K562 (cell line): ENCODE data around the gene RBM20. TPM values are rescaled to one million over a fixed set of nuclear protein-coding genes. Genes with fewer than 3 reads are reported as not detected.

Experiments
- ATAC-seq: fragments of 200-7000 bp; cut with Tn5 transposase; 3 replicates; pipeline ENCODE4 v1.9.1; 2020; ENCODE audit warnings: moderate library complexity
- BruUV-seq: library from RNA; stranded (reverse); fragments of 400-500 nt; replicated peaks from 2 replicates; lab custom pipeline; 2021; lab: Mats Ljungman, UMichigan
- CTCF ChIA-PET: fragments of 300-600 bp; formaldehyde crosslinking; extraction: SDS; loops from one replicate; lab custom pipeline; 2021; ENCODE audit warnings: low intra/inter-chr PET ratio; lab: Yijun Ruan, JAX
- POLR2A ChIA-PET: fragments of 300-600, 350-650 bp; sonication (Branson Sonifier 250); formaldehyde crosslinking; extraction: SDS; loops from one replicate; lab custom pipeline; 2021; ENCODE audit warnings: antibody characterized with exemption, inconsistent platforms; lab: Yijun Ruan, JAX
- DNase-seq, 4 experiments: peaks; one replicate each; pipeline versions ENCODE4 v3.0.0 to v3.0.0-alpha.2; 2011 to 2018; ENCODE audit warnings: low spot score in 3 of 4, mixed read lengths in 3 of 4; ENCODE audit errors: extremely low read depth in 1 of 4
- FAIRE-seq: peaks from 2 replicates; lab custom pipeline; 2011; peaks lifted over from hg19 to GRCh38; lab: Jason Lieb, UNC
- H2AFZ ChIP-seq: 2 replicates; pipeline ENCODE4 v1.6.0; 2011; ENCODE audit warnings: low read depth, low read length, control low read depth, inconsistent platforms
- H3K27ac ChIP-seq: fragments of 200-600 bp; 3 replicates; pipeline ENCODE4 v1.8.0; 2011; ENCODE audit warnings: low read depth, mild to moderate bottlenecking, control low read depth, inconsistent platforms, low read length, moderate library complexity, mixed read lengths; ENCODE audit errors: extremely low read depth
- H3K27me3 ChIP-seq, 2 experiments: fragments of 300-600 bp in 1 of 2; 2 replicates in 1 of 2; 3 replicates in 1 of 2; pipeline versions ENCODE4 v1.6.0 to v1.8.0; 2011; ENCODE audit warnings: inconsistent platforms in 2 of 2, low read length in 2 of 2, mild to moderate bottlenecking in 1 of 2, mixed read lengths in 1 of 2, moderate library complexity in 1 of 2; ENCODE audit not compliant: control insufficient read depth in 2 of 2, insufficient read depth in 2 of 2
- H3K36me3 ChIP-seq: fragments of 300-600 bp; 3 replicates; pipeline ENCODE4 v1.8.0; 2011; ENCODE audit warnings: mild to moderate bottlenecking, low read length, inconsistent platforms; ENCODE audit not compliant: control insufficient read depth, insufficient read depth
- H3K4me1 ChIP-seq, 2 experiments: fragments of 200-600 bp in 1 of 2; replicated peaks in 1 of 2; 2 replicates in 1 of 2; 3 replicates in 1 of 2; pipeline versions ENCODE4 v1.5.1 to v1.8.0; 2011; ENCODE audit warnings: inconsistent platforms in 2 of 2, low read length in 2 of 2, mild to moderate bottlenecking in 1 of 2, mixed read lengths in 1 of 2, moderate library complexity in 1 of 2; ENCODE audit not compliant: control insufficient read depth in 2 of 2, insufficient read depth in 2 of 2
- H3K4me2 ChIP-seq: 2 replicates; pipeline ENCODE4 v1.6.1; 2011; ENCODE audit warnings: low read length, control low read depth, inconsistent platforms, mixed read lengths; ENCODE audit not compliant: insufficient read depth
- H3K4me3 ChIP-seq: fragments of 200-600 bp; sonication (generic), shearing (Covaris generic); 2 replicates; pipeline ENCODE4 v1.5.1; 2016; ENCODE audit warnings: control low read depth, inconsistent platforms
- H3K79me2 ChIP-seq: fragments of 200-600 bp; 3 replicates; pipeline ENCODE4 v1.8.0; 2011; ENCODE audit warnings: low read length, inconsistent platforms; ENCODE audit not compliant: control insufficient read depth, insufficient read depth
- H3K9ac ChIP-seq, 2 experiments: 2 replicates each; pipeline versions ENCODE4 v1.6.0 to v1.6.1; 2011; ENCODE audit warnings: low read depth in 2 of 2, low read length in 2 of 2, control low read depth in 1 of 2, inconsistent platforms in 1 of 2, mild to moderate bottlenecking in 1 of 2, mixed read lengths in 1 of 2; ENCODE audit not compliant: insufficient read depth in 1 of 2
- H3K9me1 ChIP-seq: one replicate; pipeline ENCODE4 v1.6.0; 2011; ENCODE audit warnings: inconsistent platforms, mild to moderate bottlenecking, low read length, moderate library complexity; ENCODE audit not compliant: control insufficient read depth, insufficient read depth
- H3K9me3 ChIP-seq: replicated peaks from 2 replicates; pipeline ENCODE4 v1.5.1; 2011; ENCODE audit warnings: low read depth, low read length, inconsistent platforms; ENCODE audit not compliant: control insufficient read depth, insufficient read depth
- H4K20me1 ChIP-seq: replicated peaks from 2 replicates; pipeline ENCODE4 v1.6.1; 2011; ENCODE audit warnings: low read length, inconsistent platforms, mixed read lengths; ENCODE audit not compliant: control insufficient read depth, insufficient read depth
- SMAD3 ChIP-seq: fragments of 450-650 bp; formaldehyde crosslinking; conservative IDR thresholded peaks from 2 replicates; pipeline ENCODE4 v1.4.0; 2020; ENCODE audit warnings: mild to moderate bottlenecking
- whole genome bisulfite sequencing: fragments of 100-300 bp; shearing (Covaris generic); methylation state at CpG from one replicate; pipeline ENCODE4 v1.1.6; 2016; ENCODE audit warnings: low coverage, mixed read lengths; ENCODE audit not compliant: insufficient coverage; ENCODE audit errors: missing lambda C conversion rate; 5-methylcytosine and 5-hydroxymethylcytosine counted together
- in situ Hi-C: fragments of 300-500 bp; cut with MboI; formaldehyde crosslinking; loops from 4 replicates; pipeline ENCODE4 v1.15.0; 2018; ENCODE audit warnings: inconsistent platforms, mixed read lengths
- intact Hi-C: fragments of 100-400 bp; cut with micrococcal nuclease; formaldehyde crosslinking; loops from 2 replicates; pipeline ENCODE4 v1.14.2; 2022
- polyA plus RNA-seq, 8 experiments: library from polyadenylated mRNA; depleted of rRNA in 4 of 8; stranded (reverse) in 5 of 8; unstranded in 3 of 8; fragments of >200 nt; fragmentation: Nextera tagmentation in 2 of 8; fragmentation: Illumina TruSeq in 1 of 8; extraction: Ambion mirVana in 2 of 8; extraction: Trizol in 1 of 8; gene quantifications; 2 replicates each; pipeline versions ENCODE4 v1.2.1 to v1.2.3, GENCODE V29; 2011 to 2014; ENCODE audit warnings: inconsistent platforms in 1 of 8, missing spikeins in 1 of 8
- total RNA-seq, 7 experiments: library from RNA; depleted of rRNA in 6 of 7; stranded (reverse); fragments of >200 nt in 6 of 7; fragmentation: Illumina TruSeq in 2 of 7; extraction: Trizol in 2 of 7; gene quantifications; 2 replicates each; pipeline versions ENCODE4 v1.2.1 to v1.2.3, GENCODE V29; 2011 to 2021; ENCODE audit warnings: low replicate concordance in 1 of 7
- TF ChIP-seq, protein P1 (sequence below): IDR thresholded peaks from 3 replicates; pipeline ENCODE4 v1.6.1; 2011; ENCODE audit warnings: borderline replicate concordance, mild to moderate bottlenecking, moderate library complexity; ENCODE audit not compliant: insufficient read length; ENCODE audit errors: extremely low read depth
- TF ChIP-seq, protein P2 (sequence below), 3 experiments: IDR thresholded peaks in 2 of 3; conservative IDR thresholded peaks in 1 of 3; 2 replicates each; pipeline ENCODE4 v1.5.1; 2011 to 2012; ENCODE audit warnings: low read length in 3 of 3, mild to moderate bottlenecking in 3 of 3, control low read depth in 2 of 3, improper control_type of control experiment in 1 of 3, inconsistent platforms in 1 of 3, low read depth in 1 of 3, mixed read lengths in 1 of 3, moderate library complexity in 1 of 3; ENCODE audit not compliant: insufficient read depth in 2 of 3

Gene RBM20
- total and polyA plus RNA-seq, 9 of the 15 experiments (the other 6 are each of a cell fraction or from before 2014, with no cell fraction given): 0.63 to 5.7 (median 3.2) TPM

DNA sequence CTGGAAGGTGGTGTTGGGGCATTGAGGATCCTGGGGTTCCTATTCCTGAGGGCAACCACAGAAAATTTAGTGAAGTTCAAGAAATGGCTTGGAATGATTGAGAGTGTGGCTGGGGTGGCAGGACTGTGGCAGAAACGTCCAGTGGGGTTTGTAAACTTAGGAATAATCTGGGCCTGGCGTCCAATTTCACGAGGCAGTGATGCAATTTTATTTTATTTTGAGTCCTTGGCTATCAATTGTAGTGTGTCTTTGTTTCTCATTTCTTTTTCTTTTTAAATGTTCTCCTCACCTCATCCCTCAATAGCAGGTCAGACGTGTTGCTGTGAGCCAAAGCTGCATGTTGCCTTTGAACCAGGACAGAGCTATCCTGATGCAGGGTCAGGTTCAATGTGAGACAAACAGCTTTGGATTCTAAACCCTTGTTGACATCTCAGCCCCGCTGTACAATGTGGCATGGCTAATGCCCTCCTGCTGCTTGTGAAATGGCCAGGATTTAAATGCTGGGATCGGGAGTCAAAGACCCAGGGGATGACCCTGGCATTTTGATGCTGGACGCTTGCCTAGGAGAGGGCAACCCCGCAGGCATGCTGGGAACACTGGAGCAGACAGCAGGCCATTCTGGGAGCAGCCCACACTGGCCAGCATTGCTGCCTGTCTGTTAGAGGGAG lies 64.8 kb downstream of the RBM20 start:
- WGBS: 58% methylated on average over 7 of the region's 8 CpGs
- no peak overlapping the region for H3K27ac ChIP-seq
- H3K4me1 ChIP-seq: no peaks in the 10 kb centered on the region; a peak in 1 of 5 replicates
- ChIA-PET POLR2A (no interaction called here), CTCF (no interaction called here)
- no peaks in the 10 kb centered on the region for H3K36me3 ChIP-seq
- TF ChIP-seq, protein P1, sequence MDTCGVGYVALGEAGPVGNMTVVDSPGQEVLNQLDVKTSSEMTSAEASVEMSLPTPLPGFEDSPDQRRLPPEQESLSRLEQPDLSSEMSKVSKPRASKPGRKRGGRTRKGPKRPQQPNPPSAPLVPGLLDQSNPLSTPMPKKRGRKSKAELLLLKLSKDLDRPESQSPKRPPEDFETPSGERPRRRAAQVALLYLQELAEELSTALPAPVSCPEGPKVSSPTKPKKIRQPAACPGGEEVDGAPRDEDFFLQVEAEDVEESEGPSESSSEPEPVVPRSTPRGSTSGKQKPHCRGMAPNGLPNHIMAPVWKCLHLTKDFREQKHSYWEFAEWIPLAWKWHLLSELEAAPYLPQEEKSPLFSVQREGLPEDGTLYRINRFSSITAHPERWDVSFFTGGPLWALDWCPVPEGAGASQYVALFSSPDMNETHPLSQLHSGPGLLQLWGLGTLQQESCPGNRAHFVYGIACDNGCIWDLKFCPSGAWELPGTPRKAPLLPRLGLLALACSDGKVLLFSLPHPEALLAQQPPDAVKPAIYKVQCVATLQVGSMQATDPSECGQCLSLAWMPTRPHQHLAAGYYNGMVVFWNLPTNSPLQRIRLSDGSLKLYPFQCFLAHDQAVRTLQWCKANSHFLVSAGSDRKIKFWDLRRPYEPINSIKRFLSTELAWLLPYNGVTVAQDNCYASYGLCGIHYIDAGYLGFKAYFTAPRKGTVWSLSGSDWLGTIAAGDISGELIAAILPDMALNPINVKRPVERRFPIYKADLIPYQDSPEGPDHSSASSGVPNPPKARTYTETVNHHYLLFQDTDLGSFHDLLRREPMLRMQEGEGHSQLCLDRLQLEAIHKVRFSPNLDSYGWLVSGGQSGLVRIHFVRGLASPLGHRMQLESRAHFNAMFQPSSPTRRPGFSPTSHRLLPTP: no peak
- TF ChIP-seq, protein P2, sequence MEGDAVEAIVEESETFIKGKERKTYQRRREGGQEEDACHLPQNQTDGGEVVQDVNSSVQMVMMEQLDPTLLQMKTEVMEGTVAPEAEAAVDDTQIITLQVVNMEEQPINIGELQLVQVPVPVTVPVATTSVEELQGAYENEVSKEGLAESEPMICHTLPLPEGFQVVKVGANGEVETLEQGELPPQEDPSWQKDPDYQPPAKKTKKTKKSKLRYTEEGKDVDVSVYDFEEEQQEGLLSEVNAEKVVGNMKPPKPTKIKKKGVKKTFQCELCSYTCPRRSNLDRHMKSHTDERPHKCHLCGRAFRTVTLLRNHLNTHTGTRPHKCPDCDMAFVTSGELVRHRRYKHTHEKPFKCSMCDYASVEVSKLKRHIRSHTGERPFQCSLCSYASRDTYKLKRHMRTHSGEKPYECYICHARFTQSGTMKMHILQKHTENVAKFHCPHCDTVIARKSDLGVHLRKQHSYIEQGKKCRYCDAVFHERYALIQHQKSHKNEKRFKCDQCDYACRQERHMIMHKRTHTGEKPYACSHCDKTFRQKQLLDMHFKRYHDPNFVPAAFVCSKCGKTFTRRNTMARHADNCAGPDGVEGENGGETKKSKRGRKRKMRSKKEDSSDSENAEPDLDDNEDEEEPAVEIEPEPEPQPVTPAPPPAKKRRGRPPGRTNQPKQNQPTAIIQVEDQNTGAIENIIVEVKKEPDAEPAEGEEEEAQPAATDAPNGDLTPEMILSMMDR (IDR thresholded peaks at IDR 0.05 in 2 of 3, conservative IDR thresholded peaks at IDR 0.05 in 1 of 3; ENCODE audit: insufficient read depth in 2 of 3, low read depth in 1 of 3, low read length in 3 of 3): no peak
- no peak for TF ChIP-seq SMAD3
- FAIRE-seq (no peak), DNase-seq (no peak), ATAC-seq (no peak)
- H3K9ac ChIP-seq: no peak overlapping the region
- H3K4me2 ChIP-seq: no peak overlapping the region
- H3K4me3 ChIP-seq: no peak overlapping the region
- BruUV-seq: no TSS peak
- intact Hi-C loops: no loop called here
- H2AFZ ChIP-seq: no peak overlapping the region
- peaks cover 10% of the 10 kb centered on the region; the same call in 1 of the 3 replicates for H3K79me2 ChIP-seq
- no peaks in the 10 kb centered on the region for H3K9me1 ChIP-seq
- in situ Hi-C loops: no loop called here
- no peaks in the 10 kb centered on the region for H4K20me1 ChIP-seq
- H3K9me3 ChIP-seq: no peaks in the 10 kb centered on the region
- H3K27me3 ChIP-seq: no peaks in the 10 kb centered on the region
